Large intestine (tissue), 3 donors: ENCODE data around the gene IFNA16. TPM values are rescaled to one million over a fixed set of nuclear protein-coding genes. Genes with fewer than 3 reads are reported as not detected.
A peak's percentile ranks its signal among the peaks of the same experiment; 100 is the strongest.
"Not testable (repeated sequence)": the region's sequence is repeated elsewhere in the genome, so short reads cannot be mapped to it uniquely, and the experiment has no call there.

Experiments
- DNase-seq, 2 donors: peaks; one replicate each; pipeline versions ENCODE4 v3.0.0 to v3.0.0-alpha.2; 2013
- H3K27ac ChIP-seq: one replicate; pipeline ENCODE4 v1.5.1; 2013; ENCODE audit warnings: low read length
- H3K27me3 ChIP-seq: 2 replicates; pipeline ENCODE4 v1.6.1; 2013; ENCODE audit warnings: low read length; ENCODE audit not compliant: control insufficient read depth, insufficient read depth
- H3K36me3 ChIP-seq: 2 replicates; pipeline ENCODE4 v1.6.1; 2013; ENCODE audit warnings: low read length; ENCODE audit not compliant: control insufficient read depth, insufficient read depth
- H3K4me1 ChIP-seq: one replicate; pipeline ENCODE4 v1.6.1; 2013; ENCODE audit warnings: low read length; ENCODE audit not compliant: control insufficient read depth, insufficient read depth
- H3K4me3 ChIP-seq: one replicate; pipeline ENCODE4 v1.5.1; 2013; ENCODE audit warnings: low read length
- H3K9me3 ChIP-seq: one replicate; pipeline ENCODE4 v1.6.1; 2013; ENCODE audit warnings: mild to moderate bottlenecking, low read depth, low read length, moderate library complexity; ENCODE audit not compliant: control insufficient read depth
- WGBS: methylation state at CpG from one replicate; pipeline ENCODE4 v1.1.5; 2013; ENCODE audit warnings: low lambda C conversion rate; ENCODE audit not compliant: insufficient coverage; 5-methylcytosine and 5-hydroxymethylcytosine counted together
- polyA plus RNA-seq: library from polyadenylated mRNA; unstranded; fragments of 120-200 nt; gene quantifications from one replicate; pipeline ENCODE4 v1.2.1, GENCODE V29; 2013

IFNA16 gene
- polyA plus RNA-seq, 1 donor = not detected

- not testable (repeated sequence) for H3K27ac ChIP-seq, H3K4me3 ChIP-seq, H3K4me1 ChIP-seq, H3K36me3 ChIP-seq, H3K9me3 ChIP-seq, H3K27me3 ChIP-seq
- peak in 1 of 2 donors; percentile 17 for DNase-seq
- no CpG with 5 or more reads among the region's 8 CpGs for WGBS
Measured at GRCh38 chr9:21235468-21236359, 18.6 kb upstream of the IFNA16 start.

GRCh38 chr9:21234153-21234687, 17.1 kb upstream of the IFNA16 start:
- no peak overlapping the region for H3K4me3 ChIP-seq
- no peaks in the 10 kb centered on the region for H3K4me1 ChIP-seq
- no CpG with 5 or more reads among the region's 4 CpGs for WGBS
- H3K27me3 ChIP-seq = no peaks in the 10 kb centered on the region
- H3K36me3 ChIP-seq = no peaks in the 10 kb centered on the region
- no peaks in the 10 kb centered on the region for H3K9me3 ChIP-seq
- DNase-seq = no peak
- H3K27ac ChIP-seq = no peak overlapping the region

GRCh38 chr9:21233258-21233657, 16.1 kb upstream of the IFNA16 start:
- Histone ChIP-seq H3K4me3 (no peak overlapping the region), H3K4me1 (no peaks in the 10 kb centered on the region), H3K9me3 (no peaks in the 10 kb centered on the region), H3K27ac (no peak overlapping the region), H3K36me3 (no peaks in the 10 kb centered on the region), H3K27me3 (no peaks in the 10 kb centered on the region)
- no peak for DNase-seq
- WGBS = no CpG with 5 or more reads among the region's 2 CpGs

GRCh38 chr9:21228122-21228521, 11.0 kb upstream of the IFNA16 start, which contains the start of gene IFNA17:
IFNA17 (minus strand) TSS chr9:21228222; CDS start chr9:21228173, 49 bp downstream.
- no peaks in the 10 kb centered on the region for H3K4me1 ChIP-seq
- H3K27me3 ChIP-seq = no peaks in the 10 kb centered on the region
- H3K9me3 ChIP-seq = no peaks in the 10 kb centered on the region
- no peak within 1 kb of the TSS for H3K4me3 ChIP-seq
- whole genome bisulfite sequencing = 100% methylated on average over 1 of the region's 2 CpGs
- H3K27ac ChIP-seq = no peak within 1 kb of the TSS
- H3K36me3 ChIP-seq = no peaks in the 10 kb centered on the region
- DNase-seq = no peak

GRCh38 chr9:21213411-21214326, 3.4 kb downstream of the IFNA16 start:
- not testable (repeated sequence) for H3K9me3 ChIP-seq, H3K27ac ChIP-seq, H3K36me3 ChIP-seq, H3K4me1 ChIP-seq, H3K4me3 ChIP-seq, H3K27me3 ChIP-seq
- WGBS = no CpG with 5 or more reads among the region's 5 CpGs
- DNase-seq = peak in 1 of 2 donors; percentile 13

- no CpG with 5 or more reads among the region's 2 CpGs for WGBS
- not testable (repeated sequence) for H3K27ac ChIP-seq, H3K4me1 ChIP-seq, H3K4me3 ChIP-seq, H3K36me3 ChIP-seq, H3K9me3 ChIP-seq, H3K27me3 ChIP-seq, DNase-seq
Measured at GRCh38 chr9:21212160-21212559, 5.0 kb downstream of the IFNA16 start.

GRCh38 chr9:21210782-21211181, 6.3 kb downstream of the IFNA16 start:
- not testable (repeated sequence) for DNase-seq, H3K4me3 ChIP-seq, H3K4me1 ChIP-seq, H3K9me3 ChIP-seq, H3K36me3 ChIP-seq, H3K27ac ChIP-seq, H3K27me3 ChIP-seq
- no CpG with 5 or more reads among the region's 2 CpGs for WGBS

GRCh38 chr9:21210311-21210710, 6.8 kb downstream of the IFNA16 start:
- Histone ChIP-seq H3K4me1 (no peaks in the 10 kb centered on the region), H3K27ac (no peak overlapping the region), H3K4me3 (no peak overlapping the region), H3K9me3 (no peaks in the 10 kb centered on the region), H3K36me3 (no peaks in the 10 kb centered on the region), H3K27me3 (no peaks in the 10 kb centered on the region)
- no peak for DNase-seq
- WGBS = no CpG with 5 or more reads among the region's 7 CpGs

- not testable (repeated sequence) for H3K9me3 ChIP-seq, H3K36me3 ChIP-seq, H3K4me1 ChIP-seq, H3K4me3 ChIP-seq, H3K27ac ChIP-seq, DNase-seq, H3K27me3 ChIP-seq
- WGBS = 100% methylated on average over 1 of the region's 3 CpGs
Measured at GRCh38 chr9:21207043-21207442, 10.1 kb downstream of the IFNA16 start, which contains the start of gene IFNA10. IFNA10 (minus strand) TSS chr9:21207143; CDS start chr9:21207097, 46 bp downstream.

- Histone ChIP-seq H3K4me3 (no peak overlapping the region), H3K27me3 (no peaks in the 10 kb centered on the region), H3K4me1 (no peaks in the 10 kb centered on the region), H3K9me3 (no peaks in the 10 kb centered on the region), H3K27ac (no peak overlapping the region), H3K36me3 (no peaks in the 10 kb centered on the region)
- DNase-seq = no peak
Measured at GRCh38 chr9:21205204-21205603, 11.9 kb downstream of the IFNA16 start.
